Kidney epithelial cell (primary cell): ENCODE results near the gene SHE. TPM values are rescaled to one million over a fixed set of nuclear protein-coding genes. Genes with fewer than 3 reads are reported as not detected.

Experiments used
- DNase-seq: peaks from one replicate; pipeline ENCODE4 v3.0.0-alpha.2; 2010; ENCODE audit warnings: low read depth
- H3K27me3 ChIP-seq: 2 replicates; pipeline ENCODE4 v1.6.0; 2011; ENCODE audit warnings: low read length; ENCODE audit not compliant: control insufficient read depth, insufficient read depth
- H3K36me3 ChIP-seq: 2 replicates; pipeline ENCODE4 v1.5.1; 2011; ENCODE audit warnings: low read length; ENCODE audit not compliant: control insufficient read depth, insufficient read depth
- H3K4me3 ChIP-seq: 2 replicates; pipeline ENCODE4 v1.5.1; 2011; ENCODE audit warnings: low read depth, mild to moderate bottlenecking, control low read depth, low read length
- CTCF ChIP-seq: IDR thresholded peaks from 2 replicates; pipeline ENCODE4 v1.5.1; 2011; ENCODE audit warnings: mild to moderate bottlenecking, moderate library complexity, low read length, control low read depth, inconsistent platforms; ENCODE audit not compliant: insufficient read depth, poor library complexity, severe bottlenecking
- total RNA-seq: library from RNA; depleted of rRNA; stranded (reverse); fragments of >200 nt; gene quantifications from 2 replicates; pipeline ENCODE4 v1.2.3, GENCODE V29; 2015

The SHE gene
- total RNA-seq, 1 donor from 2014 or later, result under 0.01 TPM

GRCh38 chr1:154481053-154481452 is 21.2 kb downstream of the SHE start:
- H3K36me3 ChIP-seq, result no peaks in the 10 kb centered on the region
- no peak overlapping the region for H3K4me3 ChIP-seq
- no peak for DNase-seq
- TF ChIP-seq CTCF, result no peak
- no peaks in the 10 kb centered on the region for H3K27me3 ChIP-seq

- no peak overlapping the region for H3K4me3 ChIP-seq
- DNase-seq, result peak; percentile 25
- peak; percentile 80 for TF ChIP-seq CTCF
- no peaks in the 10 kb centered on the region for H3K36me3 ChIP-seq
- no peaks in the 10 kb centered on the region for H3K27me3 ChIP-seq
Observed at GRCh38 chr1:154479764-154480421, 22.3 kb downstream of the SHE start.

- no peak for DNase-seq
- no peaks in the 10 kb centered on the region for H3K36me3 ChIP-seq
- no peaks in the 10 kb centered on the region for H3K27me3 ChIP-seq
- peak; percentile 19 for TF ChIP-seq CTCF
- H3K4me3 ChIP-seq, result no peak overlapping the region
Observed at GRCh38 chr1:154478639-154479038, 23.6 kb downstream of the SHE start.

- H3K4me3 ChIP-seq, result no peak overlapping the region
- no peaks in the 10 kb centered on the region for H3K27me3 ChIP-seq
- TF ChIP-seq CTCF, result no peak
- DNase-seq, result no peak
- H3K36me3 ChIP-seq, result no peaks in the 10 kb centered on the region
Observed at GRCh38 chr1:154478013-154478412, 24.2 kb downstream of the SHE start.

GRCh38 chr1:154476791-154477190 is 25.4 kb downstream of the SHE start:
- TF ChIP-seq CTCF, result no peak
- no peaks in the 10 kb centered on the region for H3K27me3 ChIP-seq
- H3K36me3 ChIP-seq, result no peaks in the 10 kb centered on the region
- no peak for DNase-seq
- no peak overlapping the region for H3K4me3 ChIP-seq

- no peaks in the 10 kb centered on the region for H3K36me3 ChIP-seq
Observed at GRCh38 chr1:154474802-154475201, 27.4 kb downstream of the SHE start.

More at GRCh38 chr1:154474802-154475201, 27.4 kb downstream of the SHE start:
- Histone ChIP-seq H3K27me3 (no peaks in the 10 kb centered on the region), H3K4me3 (no peak overlapping the region)
- no peak for TF ChIP-seq CTCF
- peak; percentile 88 for DNase-seq
